Measurements from ENCODE around the gene TAF4. TPM values are rescaled to one million over a fixed set of nuclear protein-coding genes. Genes with fewer than 3 reads are reported as not detected.

Gene TAF4
- total RNA-seq, 4 donors from 2014 or later, result 8.0 to 24.9 (median 13.9) TPM

DNA sequence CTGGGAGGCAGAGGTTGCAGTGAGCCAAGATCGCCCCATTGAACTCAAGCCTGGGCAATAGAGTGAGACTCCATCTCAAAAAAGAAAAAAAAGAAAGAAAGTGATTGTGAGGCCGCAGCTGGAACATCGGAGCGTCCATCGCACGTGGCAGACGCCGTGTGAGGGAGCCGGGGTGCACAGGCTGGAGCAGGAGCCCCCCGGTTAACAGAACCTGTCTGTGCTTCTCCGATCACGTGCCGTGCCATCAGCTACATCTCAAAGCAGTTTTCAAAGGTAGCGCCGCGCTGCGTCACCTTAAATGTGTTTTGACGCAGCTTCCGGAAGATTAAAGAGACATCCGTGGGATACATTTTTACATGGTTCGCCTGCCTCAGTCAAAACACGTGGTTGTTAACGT, 138.9 kb downstream of the TAF4 start:
- no peaks in the 10 kb centered on the region for H3K9me3 ChIP-seq
- no peaks in the 10 kb centered on the region for H3K4me1 ChIP-seq
- TF ChIP-seq, protein P1, sequence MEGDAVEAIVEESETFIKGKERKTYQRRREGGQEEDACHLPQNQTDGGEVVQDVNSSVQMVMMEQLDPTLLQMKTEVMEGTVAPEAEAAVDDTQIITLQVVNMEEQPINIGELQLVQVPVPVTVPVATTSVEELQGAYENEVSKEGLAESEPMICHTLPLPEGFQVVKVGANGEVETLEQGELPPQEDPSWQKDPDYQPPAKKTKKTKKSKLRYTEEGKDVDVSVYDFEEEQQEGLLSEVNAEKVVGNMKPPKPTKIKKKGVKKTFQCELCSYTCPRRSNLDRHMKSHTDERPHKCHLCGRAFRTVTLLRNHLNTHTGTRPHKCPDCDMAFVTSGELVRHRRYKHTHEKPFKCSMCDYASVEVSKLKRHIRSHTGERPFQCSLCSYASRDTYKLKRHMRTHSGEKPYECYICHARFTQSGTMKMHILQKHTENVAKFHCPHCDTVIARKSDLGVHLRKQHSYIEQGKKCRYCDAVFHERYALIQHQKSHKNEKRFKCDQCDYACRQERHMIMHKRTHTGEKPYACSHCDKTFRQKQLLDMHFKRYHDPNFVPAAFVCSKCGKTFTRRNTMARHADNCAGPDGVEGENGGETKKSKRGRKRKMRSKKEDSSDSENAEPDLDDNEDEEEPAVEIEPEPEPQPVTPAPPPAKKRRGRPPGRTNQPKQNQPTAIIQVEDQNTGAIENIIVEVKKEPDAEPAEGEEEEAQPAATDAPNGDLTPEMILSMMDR (IDR thresholded peaks at IDR 0.05 in 4 of 5, conservative IDR thresholded peaks at IDR 0.05 in 1 of 5), result no peak
- no peak for TF ChIP-seq POLR2A (IDR thresholded peaks at IDR 0.05)
- ATAC-seq, result no peak
- no peaks in the 10 kb centered on the region for H3K36me3 ChIP-seq
- in situ Hi-C loops (cut with MboI; ENCODE audit: low sequenced_read_pairs in 4 of 4), result no loop called here
- H3K27ac ChIP-seq, result no peak overlapping the region
- no peak for DNase-seq
- no peaks in the 10 kb centered on the region for H3K27me3 ChIP-seq
- intact Hi-C loops (cut with DNase I; ENCODE audit: low total_unique reads), result no loop called here
- H3K4me3 ChIP-seq, result no peak overlapping the region

DNA sequence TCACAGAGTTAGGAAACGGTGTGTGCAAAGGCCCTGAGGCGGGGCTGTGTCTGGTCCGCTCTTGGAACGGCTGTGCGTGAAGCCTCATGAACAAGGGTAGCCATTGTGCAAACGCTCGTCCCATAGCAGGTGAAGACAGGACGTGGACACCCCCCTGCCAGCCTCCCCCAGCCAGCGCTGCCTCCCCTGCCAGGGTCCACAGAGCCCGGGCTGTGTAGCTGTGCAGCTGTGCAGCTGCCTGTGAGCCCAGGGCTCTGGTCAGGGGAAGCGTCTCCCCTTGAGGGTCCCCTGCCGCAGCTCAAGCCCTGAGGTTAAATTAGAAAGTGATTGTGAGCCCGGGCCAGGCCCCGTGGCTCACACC, 139.4 kb downstream of the TAF4 start:
- no peak for DNase-seq
- no peaks in the 10 kb centered on the region for H3K27me3 ChIP-seq
- in situ Hi-C loops (cut with MboI; ENCODE audit: low sequenced_read_pairs in 4 of 4), result no loop called here
- H3K9me3 ChIP-seq, result no peaks in the 10 kb centered on the region
- no peak overlapping the region for H3K27ac ChIP-seq
- intact Hi-C loops (cut with DNase I; ENCODE audit: low total_unique reads), result no loop called here
- H3K36me3 ChIP-seq, result no peaks in the 10 kb centered on the region
- H3K4me1 ChIP-seq, result no peaks in the 10 kb centered on the region
- no peak for ATAC-seq
- no peak overlapping the region for H3K4me3 ChIP-seq
- TF ChIP-seq POLR2A (IDR thresholded peaks at IDR 0.05), result no peak
- TF ChIP-seq, protein P1 (IDR thresholded peaks at IDR 0.05 in 4 of 5, conservative IDR thresholded peaks at IDR 0.05 in 1 of 5), result no peak

DNA sequence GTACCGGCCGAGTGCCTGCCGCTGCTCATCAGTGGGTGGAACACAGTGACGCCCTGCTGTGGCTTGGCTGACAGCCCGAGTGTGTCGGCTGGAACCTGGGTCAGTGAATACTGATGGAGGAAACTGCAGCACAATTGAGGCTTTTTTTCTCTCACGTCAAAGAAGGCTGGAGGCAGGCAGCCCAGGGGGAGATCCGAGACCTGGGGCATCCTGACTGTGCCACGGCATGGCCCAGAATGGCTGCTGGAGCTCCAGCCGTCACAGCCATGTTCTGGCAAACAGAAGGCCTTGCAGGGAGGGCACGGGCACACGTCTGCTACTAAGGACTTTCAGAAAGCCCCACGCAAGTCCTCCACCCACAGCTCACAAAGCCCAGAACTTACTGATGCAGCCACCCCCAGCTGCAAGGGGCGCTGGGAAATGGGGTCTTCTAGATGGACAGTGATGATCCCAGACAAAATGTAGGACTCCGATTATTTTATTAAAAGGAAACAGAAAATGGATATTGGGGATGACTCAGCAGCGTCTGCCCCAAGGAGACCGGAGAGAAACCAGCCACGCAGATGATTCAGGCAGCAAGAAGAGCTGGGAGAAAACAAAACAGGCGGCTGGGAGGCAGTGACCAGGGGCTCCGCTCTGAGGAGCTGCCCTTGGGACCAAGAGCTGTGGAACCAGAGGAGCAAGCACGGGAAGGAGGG, 140.0 kb downstream of the TAF4 start:
- Histone ChIP-seq H3K9me3 (no peaks in the 10 kb centered on the region), H3K4me1 (no peaks in the 10 kb centered on the region), H3K36me3 (no peaks in the 10 kb centered on the region), H3K4me3 (no peak overlapping the region), H3K27ac (no peak overlapping the region), H3K27me3 (no peaks in the 10 kb centered on the region)
- no peak for TF ChIP-seq POLR2A (IDR thresholded peaks at IDR 0.05)
- TF ChIP-seq, protein P1 (IDR thresholded peaks at IDR 0.05 in 4 of 5, conservative IDR thresholded peaks at IDR 0.05 in 1 of 5), result no peak
- in situ Hi-C loops (cut with MboI; ENCODE audit: low sequenced_read_pairs in 4 of 4), result no loop called here
- DNase-seq (no peak), ATAC-seq (no peak)
- intact Hi-C loops (cut with DNase I; ENCODE audit: low total_unique reads), result no loop called here

DNA sequence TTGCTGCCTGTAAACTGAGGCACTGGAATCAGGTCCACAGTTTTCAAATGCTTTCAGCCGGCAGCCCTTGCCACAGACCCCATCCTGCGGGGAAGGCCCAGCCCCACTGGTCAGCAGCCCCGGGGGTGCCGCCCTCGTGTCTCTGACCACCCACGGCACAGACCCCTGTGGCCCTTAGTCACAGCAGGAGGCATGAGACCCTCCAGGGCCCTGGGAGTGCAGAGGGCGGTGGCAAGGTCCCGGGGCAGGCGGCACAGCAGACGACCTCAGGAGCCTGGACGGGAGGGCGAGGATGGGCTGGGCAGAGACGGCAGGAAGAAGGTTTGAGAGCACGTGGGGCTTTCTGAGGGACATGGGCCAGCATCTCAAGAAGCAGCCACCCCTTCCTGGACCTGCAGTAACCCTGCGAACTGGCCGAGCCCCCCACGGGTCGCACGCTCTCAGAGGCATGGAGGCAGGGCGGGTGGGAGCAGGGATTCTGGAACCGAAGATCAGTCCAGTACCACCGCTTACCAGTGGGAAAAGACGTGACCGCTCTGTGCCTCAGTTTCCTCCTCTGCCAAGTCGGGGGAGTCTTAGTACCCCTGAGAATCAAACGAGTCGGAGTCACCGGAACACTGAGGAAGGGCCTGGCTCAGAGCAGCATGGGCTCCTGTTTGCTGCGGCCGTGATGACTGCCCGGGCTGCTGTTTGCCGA, 140.7 kb downstream of the TAF4 start:
- Histone ChIP-seq H3K27me3 (no peaks in the 10 kb centered on the region), H3K9me3 (no peaks in the 10 kb centered on the region), H3K4me3 (no peak overlapping the region), H3K36me3 (no peaks in the 10 kb centered on the region), H3K27ac (no peak overlapping the region), H3K4me1 (no peaks in the 10 kb centered on the region)
- DNase-seq (no peak), ATAC-seq (no peak)
- intact Hi-C loops (cut with DNase I; ENCODE audit: low total_unique reads), result no loop called here
- in situ Hi-C loops (cut with MboI; ENCODE audit: low sequenced_read_pairs in 4 of 4), result no loop called here
- TF ChIP-seq, protein P1 (IDR thresholded peaks at IDR 0.05 in 4 of 5, conservative IDR thresholded peaks at IDR 0.05 in 1 of 5), result no peak
- no peak for TF ChIP-seq POLR2A (IDR thresholded peaks at IDR 0.05)

MicroRNAs encoded within 50 kb of the gene (microRNA counts, 767-probe panel; counts per million panel counts)
- microRNA hsa-miR-1257, result 356 to 448 counts per million in 2 donors
- 356 to 448 counts per million in 2 donors for microRNA hsa-miR-3195

Small RNAs within 50 kb of the gene (microRNA-seq; reads per million reads assigned to microRNA genes)
- 0 reads per million in 2 donors for gene MIR1257 (ENCODE audit: borderline replicate concordance in 2 of 2)
- 0 reads per million in 2 donors for gene MIR3195 (ENCODE audit: borderline replicate concordance in 2 of 2)

Other genes starting within 250 kb of the TAF4 start
- gene LSM14B, start 56.6 kb upstream of the TAF4 start, total RNA-seq, result 10 to 100 TPM; 28.0 to 52.5 (median 36.2) TPM
- gene PSMA7, start 77.5 kb upstream of the TAF4 start, total RNA-seq, result 1,000 to 10,000 TPM in 2 of 4 donors, 100 to 1,000 TPM in 2; 632 to 1,338 (median 1,003) TPM
- gene SS18L1, start 77.9 kb upstream of the TAF4 start, total RNA-seq, result 10 to 100 TPM; 11.5 to 31.8 (median 16.9) TPM
- gene MTG2, start 117.1 kb upstream of the TAF4 start, total RNA-seq, result 10 to 100 TPM; 21.0 to 50.8 (median 29.3) TPM
- not detected for gene HRH3, start 154.4 kb upstream of the TAF4 start, total RNA-seq
- gene OSBPL2, start 172.6 kb upstream of the TAF4 start, total RNA-seq, result 10 to 100 TPM; 15.8 to 26.4 (median 19.6) TPM
- gene ADRM1, start 237.1 kb upstream of the TAF4 start, total RNA-seq, result 100 to 1,000 TPM; 389 to 644 (median 611) TPM

Data from gastrocnemius medialis (tissue), 4 donors.